ENCODE data around the gene TWIST1.

- TF ChIP-seq EZH2phosphoT487 (IDR thresholded peaks at IDR 0.05; ENCODE audit: low read depth) (no peak), CTCF (IDR thresholded peaks at IDR 0.05; ENCODE audit: low read depth, low read length) (no peak)
Measured at GRCh38 chr7:19116121-19117090, 1.0 kb downstream of the TWIST1 start.
